OCI-M2 (cell line): Measurements from ENCODE around the gene TCF7L2.
A peak's percentile ranks its signal among the peaks of the same experiment; 100 is the strongest.

Source experiments
- DNase-seq: peaks from one replicate; lab custom pipeline; 2025; ENCODE audit not compliant: unreplicated experiment; lab: John Stamatoyannopoulos, UW

Gene TCF7L2

DNA sequence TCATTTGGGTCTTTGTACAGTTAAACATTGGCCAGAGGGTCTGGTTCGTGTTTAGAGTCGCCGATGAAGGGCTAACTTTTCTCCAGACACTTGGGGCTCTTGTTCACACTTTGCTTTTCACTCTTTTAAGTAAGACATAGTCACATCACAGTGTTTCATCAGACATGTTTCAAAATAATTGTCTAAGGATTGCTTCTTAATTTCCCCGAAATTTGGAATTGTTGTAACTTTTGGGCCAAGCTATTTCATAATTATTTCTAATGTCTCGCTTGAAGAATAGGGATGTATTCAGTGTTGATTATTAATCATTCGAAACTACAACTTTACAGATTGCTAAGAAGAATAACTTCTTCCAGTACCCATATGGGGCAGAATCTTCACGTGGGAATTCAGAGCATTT lies 92.8 kb downstream of the TCF7L2 start:
- DNase-seq = no peak

DNA sequence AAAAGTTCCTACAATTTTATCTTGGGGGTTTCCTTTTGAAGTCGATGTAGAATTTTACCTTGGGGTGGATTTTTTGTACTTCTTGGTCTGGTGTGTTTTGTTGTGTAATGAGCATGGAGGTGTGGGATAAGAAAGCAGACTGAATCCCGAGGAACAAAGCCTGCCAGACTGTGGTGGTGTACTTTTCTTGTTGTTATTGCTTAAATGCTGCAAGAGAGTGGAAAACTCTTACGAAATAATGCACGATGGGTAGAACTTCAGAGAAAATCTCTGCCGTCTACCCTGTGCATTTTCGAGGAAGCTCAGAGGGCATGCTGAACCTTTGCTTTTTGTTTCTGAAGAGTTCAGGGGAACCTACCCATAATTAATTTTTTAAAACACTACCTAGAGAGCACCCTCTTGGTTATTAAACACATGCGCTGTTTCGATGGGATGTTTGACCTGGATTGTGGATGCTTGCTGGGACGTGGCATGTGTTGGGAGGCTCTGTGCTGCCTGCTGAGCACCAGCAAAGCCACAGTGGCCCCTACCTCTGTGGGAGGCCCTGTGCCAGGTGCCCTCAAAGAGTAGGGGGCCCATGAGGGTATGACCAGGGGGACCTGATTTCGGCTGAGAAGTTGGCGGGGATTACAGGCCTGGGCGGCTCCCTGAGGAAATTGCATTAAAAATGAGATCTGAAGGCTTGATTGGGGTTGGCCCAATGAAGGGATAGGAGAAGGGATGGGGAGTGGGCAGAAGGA lies 94.1 kb downstream of the TCF7L2 start:
- DNase-seq = no peak

DNA sequence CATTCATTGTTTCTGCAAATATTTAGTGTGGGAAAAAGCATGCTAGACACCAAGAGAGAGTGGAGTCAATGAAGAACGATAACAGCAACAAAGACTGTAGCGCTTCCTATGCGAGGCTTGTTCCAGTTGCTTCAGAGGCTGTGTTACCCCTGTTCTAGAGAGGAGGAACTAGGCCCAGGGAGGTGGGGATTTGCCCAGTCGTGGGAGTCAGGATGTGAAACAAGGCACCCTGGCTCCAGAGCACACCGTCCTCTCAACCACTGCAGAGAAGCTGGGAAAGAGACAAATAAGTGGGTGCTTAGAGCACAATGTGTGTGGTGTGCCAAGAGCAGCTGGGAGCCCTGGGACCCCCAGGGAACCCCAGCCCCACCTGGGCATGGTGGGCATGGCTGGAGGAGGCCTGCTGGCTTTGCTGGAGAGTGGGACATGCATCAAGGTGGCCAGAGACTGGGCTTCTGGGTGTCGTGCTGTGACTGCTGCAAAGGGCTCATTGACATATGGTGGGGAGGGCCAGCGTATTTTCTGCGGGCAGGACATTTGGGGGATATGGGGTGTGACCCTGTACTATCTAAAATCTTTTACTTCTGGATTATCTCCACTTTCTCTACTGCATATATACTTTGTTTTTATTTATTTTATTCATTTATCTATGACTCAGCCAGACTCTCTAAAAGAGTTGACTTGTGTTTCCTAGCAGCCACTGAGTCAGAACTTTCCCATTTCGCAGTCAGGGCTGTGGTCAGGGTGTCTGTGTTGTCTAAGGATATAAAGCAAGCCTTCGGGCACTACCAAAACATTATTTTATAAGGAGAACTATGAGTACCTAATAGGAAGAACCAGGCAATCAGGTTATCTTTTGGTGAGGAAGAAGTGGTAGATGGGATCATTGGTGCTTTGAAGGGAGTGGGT lies 95.4 kb downstream of the TCF7L2 start:
- DNase-seq = no peak

DNA sequence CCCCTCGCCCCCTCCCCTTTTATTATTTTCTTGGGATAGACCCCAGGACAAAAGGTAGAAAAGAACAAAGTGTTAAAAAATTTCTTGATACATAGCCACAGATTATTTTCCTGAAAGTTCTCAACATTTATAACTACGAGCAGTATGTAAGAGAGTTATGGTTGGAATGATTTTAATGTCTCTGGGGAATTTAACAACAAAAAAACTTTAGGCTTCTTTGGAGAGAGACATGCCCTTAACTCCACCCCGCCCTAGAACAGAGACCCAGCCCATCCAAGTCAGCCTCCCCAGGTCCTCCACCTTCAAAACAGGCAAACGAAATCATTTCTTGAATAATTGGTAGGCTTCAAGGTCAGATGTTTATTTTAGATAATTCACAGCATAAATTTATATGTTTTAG lies 97.1 kb downstream of the TCF7L2 start:
- no peak for DNase-seq

DNA sequence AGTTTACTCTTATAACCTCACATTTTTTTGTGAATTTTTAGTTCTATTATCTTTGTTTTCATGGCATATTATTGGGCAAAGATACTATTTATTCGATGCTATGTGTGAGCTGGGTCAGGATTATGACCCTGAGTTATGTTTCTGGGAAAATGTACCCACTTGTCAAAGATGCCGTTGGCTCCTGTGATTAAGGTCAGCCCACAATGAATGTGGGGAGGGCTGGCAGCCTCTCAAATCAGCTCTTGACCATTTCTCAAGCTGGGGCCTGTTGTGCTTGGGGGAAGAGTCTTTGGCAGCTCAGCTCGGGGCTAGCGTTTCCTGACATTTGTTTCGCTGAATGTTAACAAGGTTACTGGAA lies 97.5 kb downstream of the TCF7L2 start:
- DNase-seq = no peak

DNA sequence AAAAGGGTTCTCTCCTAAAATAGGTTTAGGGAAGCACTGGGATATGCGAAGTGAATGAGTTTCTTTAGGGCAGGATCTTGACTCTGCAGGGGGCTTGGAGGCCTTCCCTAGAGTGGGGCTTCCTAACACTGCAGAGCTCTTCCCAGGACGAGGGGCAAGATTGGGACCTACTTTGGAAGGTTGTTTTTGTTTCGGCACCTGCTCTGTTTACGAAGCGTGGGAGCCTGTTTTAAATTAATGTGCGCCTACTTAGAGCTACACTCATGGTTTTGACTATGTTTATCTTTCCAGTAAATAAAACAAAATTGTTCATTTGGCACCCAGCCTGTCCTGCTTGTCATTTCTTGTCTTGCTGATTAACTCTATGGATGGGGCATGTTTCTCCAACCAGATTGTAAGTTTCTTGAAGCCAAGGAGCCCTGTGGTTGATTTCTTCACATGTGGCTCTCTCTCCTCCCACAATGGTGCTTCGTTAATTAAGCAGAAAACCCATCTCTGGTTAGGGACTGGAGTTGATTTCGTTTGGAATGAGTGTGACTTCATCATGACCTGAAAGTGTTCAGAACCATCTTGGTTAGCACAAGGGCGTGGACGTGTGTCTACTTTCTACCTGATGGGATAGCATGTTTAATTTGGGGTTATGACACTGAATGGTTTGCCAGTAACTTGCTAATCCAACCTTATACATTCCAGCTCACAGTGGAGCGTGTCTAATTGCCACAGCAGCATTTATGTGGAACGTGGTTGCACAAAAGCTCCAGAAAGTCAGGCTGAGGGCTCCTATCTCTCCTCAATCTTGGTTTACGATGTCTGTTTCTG lies 98.1 kb downstream of the TCF7L2 start:
- no peak for DNase-seq

DNA sequence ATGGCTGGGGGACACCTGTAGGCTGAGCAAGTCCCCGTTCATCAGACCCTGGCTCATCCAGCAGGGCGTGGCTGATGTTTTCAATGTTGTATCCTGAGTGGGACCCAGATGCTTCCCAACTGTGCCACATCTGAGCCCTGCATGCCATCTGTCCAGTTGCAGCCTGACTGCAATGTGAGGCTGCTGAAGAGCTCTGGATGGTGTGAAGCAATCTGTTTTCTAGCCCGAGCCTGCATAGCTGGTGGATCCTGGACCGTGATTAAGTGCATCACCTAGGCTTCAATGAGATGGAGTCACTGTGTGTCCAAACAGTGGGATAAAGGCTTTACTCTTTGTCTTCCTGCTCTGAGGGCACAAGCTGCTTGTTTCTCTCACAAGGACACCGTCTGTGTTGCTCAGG lies 99.8 kb downstream of the TCF7L2 start:
- DNase-seq = no peak

DNA sequence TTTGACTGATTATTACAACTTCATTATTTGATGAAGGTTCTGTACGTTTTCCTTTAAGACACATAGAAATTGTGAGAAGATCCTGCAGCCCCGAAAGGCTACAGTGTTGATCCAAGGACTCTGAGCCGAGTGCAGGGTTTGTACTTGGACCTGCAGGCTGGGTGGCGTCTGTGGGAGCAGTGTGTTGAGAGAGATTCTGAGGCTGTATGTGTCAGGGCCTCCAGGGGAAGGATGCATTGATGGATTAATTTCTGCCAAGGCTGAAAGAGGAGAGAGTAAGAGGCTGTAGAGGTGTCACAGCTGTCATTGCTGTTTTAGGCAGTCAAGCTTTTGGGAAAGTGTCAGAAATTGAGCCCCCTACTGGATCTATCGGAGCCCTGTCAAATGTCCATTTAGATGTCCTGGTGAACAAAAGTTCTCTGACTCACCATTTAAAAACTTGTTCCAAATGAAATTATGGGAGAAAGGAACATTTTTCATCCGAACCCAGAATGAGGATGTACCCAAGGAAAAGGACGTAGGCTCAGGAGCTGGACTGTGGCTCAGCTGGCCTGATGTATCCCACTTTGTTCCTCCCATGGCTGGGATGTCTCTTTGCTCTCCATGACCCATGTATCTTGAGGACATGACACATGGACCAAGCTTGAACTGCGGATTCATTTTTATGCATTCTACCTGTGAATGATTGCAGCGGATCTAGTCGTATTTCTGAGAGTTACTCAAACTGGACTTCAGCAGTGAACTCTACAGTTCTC lies 102.2 kb downstream of the TCF7L2 start:
- no peak for DNase-seq

DNA sequence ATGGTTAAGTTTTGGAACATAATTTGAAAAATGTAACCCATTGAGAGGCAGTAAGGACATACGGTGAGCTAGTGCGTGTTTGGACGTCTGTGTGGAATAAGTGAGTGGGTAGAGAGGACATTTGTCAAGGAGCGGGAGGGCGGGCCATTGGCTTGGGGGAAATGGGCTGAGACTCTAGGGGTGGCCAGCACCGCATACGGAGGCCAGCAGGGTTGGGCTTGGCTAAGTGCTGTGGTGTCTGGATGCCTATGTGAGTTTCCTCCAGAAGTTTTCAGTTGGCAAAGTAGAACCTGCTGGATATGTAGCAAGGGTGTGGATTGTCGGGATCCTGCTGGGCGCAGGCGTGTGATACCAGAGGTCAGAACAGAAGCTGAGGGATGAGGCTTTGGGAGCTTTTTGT lies 103.0 kb downstream of the TCF7L2 start:
- DNase-seq = no peak

DNA sequence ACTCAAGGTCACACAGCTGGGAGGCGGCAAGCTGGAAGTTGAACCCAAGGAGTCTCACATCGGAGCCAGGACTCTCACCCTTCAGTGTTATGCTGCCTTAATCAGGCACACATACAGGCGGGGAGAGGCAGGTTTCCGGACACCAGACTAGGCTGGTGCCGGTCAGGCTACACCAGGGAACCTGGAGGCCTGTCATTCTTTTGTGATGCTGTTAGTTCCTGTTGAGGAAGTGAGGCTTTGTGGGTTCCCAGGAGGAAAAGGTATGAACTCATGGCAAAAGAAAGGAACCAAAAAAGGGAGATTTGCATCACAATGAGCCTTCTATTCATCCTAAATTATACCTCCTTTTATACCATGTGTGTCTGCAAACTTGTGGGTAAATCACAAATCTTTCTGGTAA lies 103.8 kb downstream of the TCF7L2 start:
- DNase-seq = no peak

DNA sequence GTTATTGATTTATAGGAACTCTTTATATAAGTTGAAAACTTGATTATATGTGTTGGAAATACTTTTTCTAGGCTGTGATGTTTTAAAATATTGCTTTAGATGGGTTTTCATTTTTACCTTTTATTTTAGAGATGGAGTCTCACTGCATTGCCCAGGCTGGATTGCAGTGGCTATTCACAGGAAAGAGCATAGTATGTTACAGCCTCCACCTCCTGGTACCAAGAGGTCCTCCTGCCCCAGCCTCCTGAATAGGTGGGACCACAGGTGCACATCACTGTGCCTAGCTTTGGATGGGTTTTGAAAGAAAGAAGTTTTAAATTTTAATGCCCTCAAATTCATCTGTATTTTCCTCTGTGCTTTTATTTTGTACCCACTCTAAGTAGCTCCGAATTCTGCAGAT lies 105.4 kb downstream of the TCF7L2 start:
- DNase-seq = no peak

DNA sequence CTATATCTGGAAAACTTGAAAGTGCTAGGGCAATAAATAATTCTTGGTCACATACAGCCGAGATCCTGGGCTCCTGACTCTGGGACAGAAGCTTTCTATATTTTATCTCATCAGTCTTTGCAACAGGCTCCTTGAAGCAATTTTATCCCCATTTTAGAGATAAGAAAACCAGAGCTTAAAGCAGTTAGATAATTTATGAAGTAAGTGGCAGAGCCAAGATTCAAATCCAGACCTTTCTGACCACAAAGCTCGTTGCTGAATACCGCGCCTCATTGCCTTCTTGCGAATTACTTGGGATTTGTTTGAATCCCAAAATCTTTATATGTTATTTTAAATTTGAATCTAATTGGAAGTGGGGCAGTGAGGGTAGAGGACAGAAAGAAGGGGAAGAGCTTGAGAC lies 106.0 kb downstream of the TCF7L2 start:
- DNase-seq = no peak

DNA sequence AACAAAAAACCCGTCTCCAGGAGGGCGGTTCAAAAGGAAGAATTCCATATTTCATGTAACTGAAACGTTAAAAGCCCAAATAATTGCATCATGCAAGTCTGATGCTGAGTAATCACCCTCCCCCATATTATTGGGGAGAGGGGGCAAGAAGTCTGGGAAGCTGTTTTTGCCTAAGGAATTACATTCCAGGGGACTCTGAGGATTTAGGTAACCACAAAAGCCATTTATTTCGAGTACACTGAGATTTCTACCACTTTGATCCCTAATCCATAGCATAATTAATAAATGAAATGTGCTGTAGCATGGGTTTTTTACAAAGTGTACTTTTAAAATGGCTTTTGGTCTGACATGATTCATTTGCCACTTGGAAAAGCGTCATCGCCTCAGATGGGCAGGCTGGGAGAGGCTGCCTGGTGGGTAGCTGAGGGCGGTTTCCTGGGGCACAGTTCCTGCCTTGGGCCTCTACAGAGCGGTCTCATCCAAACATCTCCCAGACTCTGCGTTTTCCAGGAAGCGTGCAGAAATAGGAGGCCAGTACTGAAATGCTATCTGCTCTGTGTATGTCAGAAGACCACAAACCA lies 106.5 kb downstream of the TCF7L2 start:
- DNase-seq = no peak

DNA sequence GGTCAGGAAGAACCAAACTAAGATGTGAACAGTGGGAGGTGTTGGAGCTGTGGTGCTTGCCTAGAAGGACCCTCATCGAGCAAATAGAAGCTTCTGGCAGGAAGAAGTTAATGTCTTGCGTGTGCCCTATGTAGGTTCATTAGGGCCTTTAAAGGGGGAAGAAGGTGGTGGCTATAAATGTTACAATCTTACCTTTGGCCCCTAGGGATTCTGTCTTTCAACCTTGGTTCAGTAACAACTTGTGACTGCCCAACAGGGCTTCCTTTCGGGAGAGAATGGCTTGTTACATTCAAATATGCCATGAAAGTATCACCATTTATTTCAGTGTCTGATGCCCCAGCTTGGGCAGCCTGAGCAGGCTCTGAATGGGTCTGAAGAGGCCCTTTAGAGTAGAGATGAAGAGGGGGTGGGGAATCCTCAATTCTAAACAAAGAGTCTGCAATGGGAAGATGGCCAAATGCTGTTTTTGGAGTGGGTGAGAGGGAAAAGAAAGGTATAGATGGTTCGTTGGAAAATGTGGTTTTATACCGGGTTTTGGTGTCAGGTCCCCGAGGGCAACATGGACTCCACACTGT lies 108.0 kb downstream of the TCF7L2 start:
- DNase-seq = no peak

DNA sequence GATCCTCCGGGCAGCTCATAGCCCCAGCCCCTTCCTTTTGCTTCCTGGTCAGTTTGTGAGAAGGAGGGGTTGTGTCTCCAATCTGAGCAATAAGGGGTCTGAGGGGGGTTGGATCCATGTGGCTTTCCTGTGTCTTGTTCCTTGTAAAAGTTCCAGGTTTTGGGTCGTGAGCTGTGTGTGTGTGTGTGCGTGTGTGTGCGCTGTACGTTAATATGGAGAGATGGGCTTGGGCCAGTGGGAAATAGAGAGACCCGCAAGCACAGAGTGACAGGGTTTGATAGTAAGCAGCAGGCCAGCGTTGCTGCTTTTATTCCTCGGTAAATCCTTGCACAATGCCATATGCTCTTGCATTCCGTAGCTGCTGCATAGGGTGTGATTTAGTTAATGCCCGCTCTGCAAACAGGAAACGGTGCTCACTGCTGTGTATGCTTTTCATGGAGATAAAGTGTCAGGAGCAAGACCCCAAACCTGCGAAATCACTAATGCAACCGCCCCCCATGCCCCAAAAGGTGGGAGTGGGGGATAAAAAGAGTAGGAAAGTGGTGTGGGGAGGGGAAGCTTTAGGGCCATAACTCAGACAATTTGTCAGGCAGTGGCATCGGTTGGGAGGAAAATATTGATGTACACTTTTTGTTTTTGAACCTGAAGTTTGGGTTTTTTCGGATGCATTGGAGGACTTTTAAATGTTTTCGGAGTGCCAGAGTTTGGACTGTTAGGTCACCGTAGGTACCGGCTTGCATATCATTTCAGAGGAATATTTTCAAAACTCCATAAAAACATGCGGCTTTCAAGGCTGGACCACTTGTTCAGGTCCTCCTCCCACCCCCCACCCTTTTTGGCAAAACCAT lies 108.7 kb downstream of the TCF7L2 start:
- no peak for DNase-seq

DNA sequence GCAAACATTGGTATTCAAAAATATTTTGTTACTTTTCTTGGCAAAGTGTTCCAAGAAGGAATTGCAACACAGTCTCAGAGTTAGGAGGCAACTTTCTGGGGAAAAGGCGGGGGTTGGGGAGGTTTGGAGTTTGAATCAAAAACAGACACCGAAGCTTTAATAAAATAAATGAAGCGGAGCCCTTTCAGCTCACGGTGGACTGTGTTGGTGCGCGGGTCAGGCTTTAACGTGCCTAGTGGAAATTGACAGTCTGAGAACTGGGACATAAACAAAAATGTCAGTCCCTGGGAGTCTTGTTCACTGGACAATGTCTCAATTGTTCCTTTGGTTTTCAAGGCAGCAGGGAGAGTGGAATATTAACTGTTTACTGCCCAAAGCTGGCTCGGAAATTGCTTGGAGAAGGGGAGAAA lies 109.3 kb downstream of the TCF7L2 start:
- no peak for DNase-seq

DNA sequence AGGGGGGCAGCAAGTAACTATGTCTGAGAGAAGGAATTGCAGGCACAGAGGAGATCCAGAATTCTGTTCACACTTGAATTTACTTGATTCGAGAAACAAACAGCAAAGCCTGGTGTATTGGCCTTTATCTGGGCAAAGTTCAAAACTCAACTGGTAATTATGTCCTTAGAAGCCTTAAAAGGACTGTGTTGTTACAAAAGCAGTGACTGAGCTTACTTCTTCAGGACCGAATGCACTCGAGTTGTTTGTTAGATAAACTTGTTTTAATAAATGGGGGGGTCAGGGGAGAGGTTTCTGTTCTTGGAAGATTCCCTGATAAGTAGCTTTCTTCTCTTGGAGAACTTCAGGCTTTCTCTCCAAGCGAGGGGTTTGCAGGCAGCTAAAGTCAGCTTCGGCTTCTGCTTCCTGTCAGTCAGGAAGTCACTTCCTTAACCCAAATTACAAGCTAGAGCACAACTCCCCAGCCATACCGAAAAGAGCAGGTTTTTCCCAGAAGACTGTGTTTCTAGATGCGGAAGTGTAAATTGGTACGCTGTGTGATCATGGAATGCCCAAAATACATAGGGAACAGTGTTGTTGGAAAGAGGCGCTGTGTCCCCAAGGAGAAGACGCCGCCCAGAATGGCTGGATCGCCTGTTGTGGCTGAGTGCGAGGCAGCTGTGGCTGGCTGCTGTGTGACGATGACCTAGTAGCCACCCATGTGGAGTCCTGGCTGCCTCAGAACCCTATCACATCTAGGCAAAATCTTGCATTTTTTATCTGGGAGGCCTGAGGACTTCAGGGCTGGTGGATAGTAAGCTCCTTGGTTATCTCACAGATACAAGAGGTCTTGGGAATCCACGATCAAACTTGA lies 110.4 kb downstream of the TCF7L2 start:
- peak; percentile 27 for DNase-seq

DNA sequence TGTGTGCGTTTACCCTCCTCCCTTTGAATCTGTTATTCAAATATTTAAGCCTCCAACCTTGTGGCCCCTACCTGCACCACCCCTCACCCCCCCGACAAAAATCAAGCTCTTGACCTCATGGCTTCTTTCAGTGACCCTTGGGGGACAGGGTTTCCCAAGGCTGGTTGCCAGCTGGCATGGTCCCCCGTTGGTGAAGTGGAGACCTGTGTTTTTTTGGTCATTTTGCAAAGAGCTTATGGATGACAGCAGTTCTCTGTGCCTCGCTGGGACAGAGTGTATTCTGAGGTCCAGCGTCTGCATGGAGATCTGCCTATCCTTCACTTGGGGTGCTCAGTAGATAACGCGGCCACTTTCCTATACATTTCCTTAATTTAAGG lies 111.0 kb downstream of the TCF7L2 start:
- no peak for DNase-seq
